Retina (tissue), 1 donor: ENCODE data around the gene PIGB.
"Not testable (repeated sequence)": the region's sequence is repeated elsewhere in the genome, so short reads cannot be mapped to it uniquely, and the experiment has no call there.

Experiments
- DNase-seq: peaks from one replicate; pipeline ENCODE4 v3.0.0-alpha.2; 2016

PIGB gene

GRCh38 chr15:55318588-55319494 lies at the start of gene PIGB, which contains the start of gene PIGBOS1:
TSS of gene PIGB (plus strand) at chr15:55319222. CDS start at chr15:55319251, 29 bp downstream.
TSS of gene PIGBOS1 (minus strand) at chr15:55319123. CDS start at chr15:55317792, 1,331 bp downstream.
- peak; percentile 93 for DNase-seq

DNA sequence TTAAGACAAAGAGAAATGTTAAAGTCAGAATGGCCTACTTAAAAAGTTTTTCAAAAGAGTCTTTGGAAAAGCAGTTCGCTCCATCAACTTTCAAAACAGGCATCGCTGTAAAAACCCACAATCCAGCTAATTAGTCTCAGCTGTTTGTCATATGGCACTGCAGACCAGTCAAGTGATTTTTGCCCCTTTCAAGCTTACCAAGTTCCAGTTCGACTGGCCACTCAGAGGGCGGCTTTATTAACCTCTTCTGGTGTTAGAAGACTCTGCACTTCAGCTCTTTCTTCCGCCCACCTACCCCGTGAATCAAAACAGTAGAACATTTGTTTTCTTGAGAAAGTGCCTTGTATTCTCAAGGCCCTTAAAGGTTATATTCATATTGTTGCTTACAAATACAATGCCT lies 48.7 kb upstream of the PIGB start:
- no peak for DNase-seq

DNA sequence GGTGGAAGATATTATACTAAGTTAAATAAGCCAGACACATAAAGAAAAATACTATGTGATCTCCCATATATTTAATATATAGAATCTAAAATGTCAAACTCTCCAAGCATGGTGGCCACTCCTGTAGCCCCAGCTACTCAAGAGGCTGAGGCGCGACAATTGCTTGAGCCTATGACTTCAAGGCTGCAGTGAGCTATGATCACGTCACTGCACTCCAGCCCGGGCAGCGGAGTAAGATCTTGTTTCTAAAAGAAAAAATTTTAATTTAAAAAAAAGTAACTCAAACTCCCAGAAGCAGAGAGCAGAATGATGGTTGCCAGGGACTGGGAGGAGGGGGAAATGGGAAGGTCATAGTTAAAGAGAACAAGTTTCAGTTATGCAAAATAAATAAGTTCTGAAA lies 42.7 kb upstream of the PIGB start:
- no peak for DNase-seq

DNA sequence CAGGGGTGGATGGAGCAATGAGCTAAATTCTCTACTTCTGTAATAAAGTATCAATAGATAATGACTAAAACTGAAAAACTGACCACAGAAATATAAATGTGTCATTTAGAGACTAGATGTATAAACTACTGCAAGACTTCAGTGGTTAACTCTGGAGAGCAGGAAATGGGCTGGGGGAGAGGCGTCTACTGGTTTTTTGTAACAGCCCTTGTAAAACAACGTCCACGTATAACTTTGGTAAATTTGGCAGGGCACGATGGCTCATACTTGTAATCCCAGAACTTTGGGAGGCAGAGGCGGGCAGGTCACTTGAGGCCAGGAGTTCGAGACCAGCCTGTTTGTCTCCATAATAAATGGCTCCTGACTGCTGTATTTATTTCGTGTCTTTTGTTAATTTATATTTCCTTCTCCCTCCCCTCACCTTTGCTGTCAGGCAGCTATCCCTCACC lies 41.9 kb upstream of the PIGB start:
- DNase-seq: no peak

DNA sequence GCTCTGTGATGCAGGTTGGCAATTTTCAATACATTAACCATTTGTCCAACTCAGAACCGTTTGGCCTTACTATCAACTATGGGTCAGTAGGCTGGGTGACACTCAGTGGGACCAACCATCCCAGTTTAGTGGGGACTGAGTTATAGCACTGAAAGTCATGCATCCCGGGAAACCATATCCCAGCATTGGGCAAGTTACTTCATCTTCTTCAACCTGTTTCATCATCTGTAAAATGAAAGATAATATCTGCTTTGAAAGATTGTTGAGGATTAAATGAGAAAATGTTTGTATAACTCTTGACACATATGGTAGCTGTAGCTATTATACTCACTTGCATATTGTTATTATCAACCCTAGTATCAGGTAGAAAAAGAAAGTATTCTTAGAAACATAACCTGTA lies 41.3 kb upstream of the PIGB start:
- DNase-seq: no peak

DNA sequence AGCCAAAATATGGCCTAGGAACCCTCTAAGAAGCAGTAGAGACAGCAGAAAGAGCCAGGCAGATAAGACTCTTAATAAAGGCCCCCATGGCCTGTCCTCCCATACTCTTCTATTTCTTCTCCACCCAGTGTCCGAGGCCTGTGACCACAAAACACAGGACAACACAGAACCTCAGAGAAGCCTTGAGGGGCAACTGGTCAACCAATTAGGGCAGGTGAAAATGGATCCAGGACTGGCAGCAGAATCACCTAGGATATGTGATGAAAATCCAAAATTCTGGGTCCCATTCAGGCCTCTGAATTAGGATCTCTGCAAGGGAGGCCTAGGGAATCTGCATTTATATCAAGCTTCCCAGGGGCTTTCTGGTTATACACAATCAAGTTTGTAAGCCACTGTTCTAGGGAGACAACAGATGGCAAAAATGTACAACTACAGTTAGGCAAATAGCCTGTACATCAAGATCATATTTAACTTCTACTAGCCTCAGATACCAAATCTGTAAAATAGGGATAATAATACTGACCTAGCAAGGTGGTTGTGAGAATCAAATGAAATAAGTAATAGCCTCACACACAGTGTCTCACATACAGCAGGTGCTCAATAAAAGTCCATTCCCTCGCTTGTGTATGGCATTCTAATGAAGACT lies 39.8 kb upstream of the PIGB start:
- DNase-seq: no peak

- DNase-seq: no peak
Observed at GRCh38 chr15:55279746-55280351, 39.2 kb upstream of the PIGB start.

GRCh38 chr15:55280589-55280988 lies 38.4 kb upstream of the PIGB start:
- DNase-seq: not testable (repeated sequence)

DNA sequence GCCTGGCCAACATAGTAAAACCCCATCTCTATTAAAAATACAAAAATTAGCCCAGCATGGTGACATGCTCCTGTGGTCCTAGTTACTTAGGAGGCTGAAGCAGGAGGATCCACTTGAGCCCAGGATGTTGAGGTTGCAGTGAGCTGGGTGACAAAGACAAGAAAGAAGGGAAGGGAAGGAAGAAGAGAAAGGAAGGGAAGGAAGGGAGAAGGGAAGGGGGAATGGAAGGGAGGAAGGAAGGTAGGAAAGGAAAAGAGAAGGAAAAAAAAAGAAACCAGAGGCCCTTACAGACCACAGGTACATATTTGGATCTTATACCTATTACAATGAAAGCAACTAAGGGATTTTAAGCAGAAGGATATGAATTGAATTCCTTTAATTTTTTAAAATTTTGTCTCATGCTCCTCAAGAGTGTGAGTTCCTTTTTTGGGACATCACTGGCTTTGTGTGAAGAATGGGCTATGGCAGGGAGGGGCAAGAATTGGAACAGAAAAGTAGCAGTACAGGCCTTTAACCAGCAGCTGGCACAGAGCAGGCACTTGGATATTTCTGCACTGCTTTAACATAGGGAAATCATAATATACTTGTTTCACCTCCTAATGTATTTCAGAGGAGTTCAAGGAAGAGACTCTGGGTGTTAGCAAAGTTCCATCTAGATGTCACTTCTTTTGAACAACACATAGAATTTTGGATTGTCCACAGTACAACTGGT lies 37.3 kb upstream of the PIGB start:
- DNase-seq: no peak

DNA sequence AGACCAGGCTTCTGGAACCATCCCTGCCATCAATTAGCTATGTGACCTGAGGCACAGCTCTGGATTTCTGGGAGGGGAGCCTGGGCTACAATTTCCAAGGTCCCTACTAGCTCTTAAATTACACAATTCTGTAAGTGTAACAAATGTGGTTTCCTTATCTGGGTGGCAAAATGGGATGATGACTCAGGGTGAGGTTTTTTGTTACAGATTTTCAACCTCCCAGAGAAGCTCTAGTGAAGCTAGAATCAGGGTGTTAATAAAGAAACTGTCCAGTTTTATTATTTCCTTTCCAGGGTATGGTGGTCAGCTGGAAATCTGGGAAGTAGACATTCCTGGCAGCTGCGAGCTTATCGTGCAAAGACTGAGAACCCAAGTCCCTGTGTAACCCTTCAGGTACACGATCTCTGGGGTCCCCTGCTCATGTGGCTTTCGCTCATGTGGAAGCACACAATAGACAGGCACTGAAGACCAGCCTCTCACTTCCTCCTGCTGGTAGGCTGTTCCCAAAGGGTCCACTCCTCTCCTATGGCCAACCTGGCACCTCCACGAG lies 36.7 kb upstream of the PIGB start:
- no peak for DNase-seq

- no peak for DNase-seq
Observed at GRCh38 chr15:55283379-55284147, 35.5 kb upstream of the PIGB start.

DNA sequence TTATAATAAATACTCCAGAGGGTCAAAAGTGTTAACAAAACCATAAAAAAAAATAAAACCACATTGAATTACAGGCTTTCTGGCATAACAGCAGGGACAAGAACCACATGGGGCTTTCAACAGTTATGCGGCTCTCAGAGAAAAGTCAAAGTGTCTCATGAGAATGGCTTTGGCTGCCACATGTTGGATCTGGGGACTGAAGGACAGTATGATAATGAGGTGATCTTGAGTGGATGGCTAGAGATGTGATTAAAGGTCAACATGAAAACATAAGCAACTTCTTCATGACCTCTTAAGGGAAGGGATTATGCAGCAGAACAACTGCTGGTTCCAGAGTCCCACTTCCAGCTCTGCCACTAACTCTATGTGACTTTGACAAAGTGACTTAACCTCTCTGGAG lies 34.6 kb upstream of the PIGB start:
- no peak for DNase-seq

DNA sequence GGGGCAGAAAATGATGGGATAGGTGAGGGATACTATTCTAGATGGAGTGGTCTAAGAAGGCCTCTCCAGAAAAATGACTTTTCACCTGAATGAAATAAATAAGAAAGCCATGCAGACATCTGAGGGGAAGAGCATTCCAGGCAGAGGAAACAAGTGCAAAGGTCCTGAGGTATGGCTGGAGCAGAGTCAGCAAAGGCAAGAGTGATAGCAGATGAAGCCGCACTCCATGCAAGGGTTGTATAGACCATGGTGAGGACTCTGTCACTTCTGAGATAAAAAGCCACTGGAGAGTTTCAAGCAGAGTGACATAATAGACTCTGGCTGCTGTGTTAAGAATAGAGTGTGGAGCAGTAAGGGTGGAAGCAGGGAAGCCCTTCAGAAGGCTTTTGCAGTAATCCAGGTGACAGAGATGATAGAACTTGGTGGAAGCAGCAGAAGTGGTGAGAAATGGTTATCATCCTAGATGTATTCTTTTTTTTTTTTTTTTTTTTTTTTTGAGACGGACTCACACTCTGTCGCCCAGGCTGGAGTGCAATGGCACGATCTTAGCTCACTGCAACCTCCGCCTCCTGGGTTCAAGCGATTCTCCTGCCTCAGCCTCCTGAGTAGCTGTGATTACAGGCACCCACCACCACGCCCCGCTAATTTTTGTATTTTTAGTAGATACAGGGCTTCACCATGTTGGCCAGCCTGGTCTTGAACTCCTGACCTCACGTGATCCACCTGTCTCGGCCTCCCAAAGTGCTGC lies 32.4 kb upstream of the PIGB start:
- not testable (repeated sequence) for DNase-seq

DNA sequence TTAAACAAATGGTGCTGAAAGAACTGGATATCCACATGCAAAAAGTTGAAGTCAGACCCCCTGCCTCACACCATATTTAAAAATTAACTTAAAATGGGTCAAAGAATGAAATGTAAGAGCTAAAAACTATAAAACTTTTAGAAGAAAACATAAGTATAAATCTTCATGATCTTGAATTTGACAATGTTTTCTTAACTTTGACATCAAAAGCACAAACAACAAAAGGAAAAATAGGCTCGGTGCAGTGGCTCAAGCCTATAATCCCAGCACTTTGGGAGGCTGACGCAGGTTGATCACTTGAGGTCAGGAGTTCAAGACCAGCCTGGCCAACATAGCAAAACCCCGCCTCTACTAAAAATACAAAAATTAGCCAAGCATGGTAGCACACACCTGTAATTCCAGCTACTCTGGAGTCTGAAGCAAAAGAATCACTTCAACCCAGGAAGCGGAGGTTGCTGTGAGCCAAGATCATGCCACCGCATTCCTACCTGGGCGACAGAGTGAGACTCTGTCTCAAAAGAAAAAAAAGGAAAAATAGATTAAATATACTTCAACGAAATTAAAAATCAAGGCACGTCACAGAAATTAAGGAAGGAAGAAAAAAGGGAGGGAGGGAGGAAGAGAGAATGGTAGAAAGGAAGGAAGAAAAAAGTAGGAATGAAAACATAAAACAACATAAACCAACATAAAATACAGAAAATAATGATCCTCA lies 30.9 kb upstream of the PIGB start:
- no peak for DNase-seq

GRCh38 chr15:55289011-55289745 lies 29.8 kb upstream of the PIGB start:
- DNase-seq: peak; percentile 71

GRCh38 chr15:55289746-55290527 lies 29.1 kb upstream of the PIGB start, which contains the start of gene RAB27A:
TSS of gene RAB27A (minus strand) at chr15:55289813. CDS start at chr15:55234934, 54,879 bp downstream.
- peak; percentile 89 for DNase-seq

DNA sequence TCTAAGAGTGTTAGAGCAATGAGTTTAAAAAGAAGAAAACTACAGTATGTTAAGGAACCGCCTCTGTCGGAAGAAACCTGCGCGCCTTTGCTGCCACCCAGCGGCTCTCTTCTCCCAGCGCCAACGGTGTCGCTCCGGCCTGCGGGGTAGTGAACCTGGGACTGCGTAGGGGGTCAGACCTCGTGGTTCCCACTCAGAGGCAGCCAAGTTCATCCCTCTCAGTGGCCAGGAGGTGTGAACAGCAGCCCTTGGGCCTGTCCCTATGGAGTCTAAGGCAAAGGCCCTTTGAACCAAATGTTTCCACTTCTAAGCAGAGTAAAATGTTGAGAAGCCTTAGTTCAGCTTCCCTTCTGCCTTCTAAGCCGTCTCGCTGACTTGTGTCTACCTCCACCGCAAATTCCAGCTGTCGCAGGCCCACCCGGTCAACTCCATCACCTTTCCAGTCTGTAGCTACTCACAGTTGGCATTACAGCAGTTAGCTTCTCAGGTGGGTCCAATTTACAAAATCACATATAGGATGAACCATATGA lies 28.4 kb upstream of the PIGB start:
- peak; percentile 90 for DNase-seq

- DNase-seq: no peak
Observed at GRCh38 chr15:55297315-55297714, 21.7 kb upstream of the PIGB start.
